Embryonic facial prominence (tissue), 1 donor: ENCODE data around the gene CEP162.
"Not testable (repeated sequence)": the region's sequence is repeated elsewhere in the genome, so short reads cannot be mapped to it uniquely, and the experiment has no call there.

Experiments
- DNase-seq: peaks from one replicate; pipeline ENCODE4 v3.0.0-alpha.2; 2016; ENCODE audit errors: extremely low spot score

Gene CEP162

DNA sequence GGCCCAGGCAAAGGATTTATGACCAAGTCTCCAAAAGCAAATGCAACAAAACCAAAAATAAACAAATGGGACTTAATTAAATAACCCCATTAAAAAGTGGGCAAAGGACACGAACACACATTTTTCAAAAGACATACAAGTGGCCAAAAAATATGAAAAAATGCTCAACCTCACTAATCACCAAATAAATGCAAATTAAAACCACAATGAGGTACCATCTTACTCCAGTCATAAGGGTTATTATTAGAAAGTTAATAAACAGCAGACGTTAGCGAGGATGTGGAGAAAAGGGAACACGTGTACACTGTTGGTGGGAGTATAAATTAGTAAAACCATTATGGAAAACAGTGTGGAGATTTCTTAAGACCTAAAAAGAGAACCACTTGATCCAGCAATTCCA is 71.1 kb downstream of the CEP162 start:
- DNase-seq = no peak

DNA sequence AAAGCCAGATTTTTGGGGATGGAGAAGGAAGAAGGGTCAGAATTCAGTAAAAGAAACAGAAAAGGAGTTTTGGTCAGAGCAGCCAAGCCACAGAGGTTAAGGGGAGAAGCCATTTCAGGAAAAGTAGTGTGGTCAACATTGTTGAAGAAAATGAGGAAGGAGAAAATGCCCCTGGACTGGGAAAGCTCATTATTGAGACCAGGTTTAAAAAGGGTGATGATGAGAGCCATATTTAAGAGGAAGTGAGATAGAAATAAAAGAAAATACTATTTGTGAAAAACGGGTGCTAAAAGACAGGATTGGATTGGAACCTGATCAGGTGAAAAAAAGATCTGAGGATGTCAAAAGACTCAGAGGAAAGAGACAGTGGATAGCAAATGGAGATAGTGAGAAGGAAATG is 75.8 kb downstream of the CEP162 start:
- no peak for DNase-seq

DNA sequence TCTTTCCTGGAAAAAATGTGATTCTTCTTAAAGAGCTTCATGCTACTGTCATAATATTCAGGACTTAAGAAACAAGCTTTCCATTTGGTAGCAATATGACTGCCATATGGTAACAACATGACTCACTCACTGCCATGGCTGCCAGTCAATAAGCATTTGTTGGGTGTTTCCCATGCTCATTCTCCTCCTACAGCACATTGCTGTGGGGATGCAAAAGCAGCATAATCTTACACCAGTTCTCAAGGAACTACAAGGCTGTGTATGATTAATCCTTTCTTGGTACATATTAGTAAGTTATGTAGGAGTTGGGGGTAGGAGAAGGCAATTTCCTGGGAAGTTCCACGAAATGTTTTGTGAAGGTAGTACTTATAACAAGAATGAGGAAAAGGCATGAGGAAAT is 76.7 kb downstream of the CEP162 start:
- DNase-seq = no peak

DNA sequence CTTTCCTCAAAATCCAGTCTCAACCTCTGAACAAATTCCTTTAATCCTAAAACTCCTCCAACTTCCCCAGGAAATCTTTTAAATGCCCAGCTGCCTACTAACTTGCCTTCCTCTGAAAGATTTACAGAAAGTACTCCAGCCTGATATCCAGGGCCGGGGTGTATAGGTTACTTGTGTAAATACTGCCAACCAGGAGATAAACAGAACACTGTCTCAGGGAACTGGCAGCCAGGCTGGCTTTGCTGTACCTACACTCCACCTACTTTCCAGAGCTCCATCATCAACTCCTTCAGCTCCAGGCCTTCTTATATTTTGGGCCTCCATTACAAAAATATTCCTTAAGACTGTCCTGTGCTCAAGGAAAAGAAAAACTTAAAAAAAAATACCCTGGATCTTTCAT is 85.9 kb downstream of the CEP162 start:
- no peak for DNase-seq

DNA sequence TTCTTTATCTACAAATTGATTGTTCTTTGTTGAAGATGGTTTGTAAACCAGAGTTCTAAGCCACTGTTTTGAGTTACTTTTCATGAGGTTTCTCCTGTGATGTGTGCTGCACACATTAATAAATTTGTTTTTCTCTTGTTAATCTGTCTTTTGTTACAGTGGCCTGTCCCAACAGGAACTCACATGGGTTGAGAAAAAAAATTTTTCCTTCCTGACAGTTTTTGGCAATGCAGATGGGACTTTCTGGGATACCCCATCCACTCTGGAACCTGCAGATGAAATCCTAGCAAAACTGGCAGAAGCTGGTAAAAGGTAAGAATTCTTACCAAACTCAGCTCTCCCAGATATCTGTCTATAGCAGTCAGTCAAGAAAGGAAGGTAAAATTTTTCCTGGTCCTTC is 88.1 kb downstream of the CEP162 start:
- no peak for DNase-seq

DNA sequence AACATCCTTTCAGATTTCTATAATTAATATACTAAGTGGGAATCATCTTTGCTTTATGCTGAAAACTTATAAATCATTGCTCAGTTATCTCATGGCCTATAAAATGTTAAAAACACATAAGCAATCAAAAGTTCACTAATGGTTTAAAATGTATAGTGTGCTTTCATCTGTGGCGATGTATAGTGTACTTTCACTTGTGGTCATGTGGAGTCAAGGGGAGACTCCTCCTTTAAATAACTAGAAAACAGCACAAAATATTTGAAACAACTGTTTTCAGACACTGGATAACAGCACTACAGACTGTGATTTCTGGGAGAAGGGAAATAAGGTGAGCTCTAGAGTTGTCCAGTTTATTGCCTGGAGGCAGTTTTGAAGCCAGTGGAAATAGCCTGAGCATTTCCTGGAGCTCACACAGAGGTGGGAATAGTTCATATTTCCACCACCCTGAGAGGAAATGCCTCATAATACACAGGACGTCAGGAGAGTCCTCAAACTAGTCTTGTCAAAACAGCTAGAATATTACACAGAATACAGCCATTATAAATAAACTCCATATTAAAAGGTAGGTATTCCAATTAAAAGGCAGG is 89.4 kb downstream of the CEP162 start:
- no peak for DNase-seq

DNA sequence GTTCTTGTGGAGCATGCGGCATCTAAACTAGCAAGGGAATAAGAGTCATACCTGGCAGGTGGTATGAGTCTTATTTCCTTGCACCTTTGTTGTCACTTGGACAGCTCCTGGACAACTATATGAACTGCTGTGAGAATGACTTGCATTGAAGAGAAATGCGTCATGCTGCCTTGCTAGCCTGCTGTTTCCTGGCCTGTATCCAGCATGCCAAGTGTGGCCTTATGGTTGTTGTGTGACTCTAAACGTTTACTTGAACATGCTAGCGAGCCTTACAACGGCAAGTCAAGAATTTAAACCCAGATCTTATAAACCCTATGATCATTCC is 90.4 kb downstream of the CEP162 start:
- DNase-seq = no peak

DNA sequence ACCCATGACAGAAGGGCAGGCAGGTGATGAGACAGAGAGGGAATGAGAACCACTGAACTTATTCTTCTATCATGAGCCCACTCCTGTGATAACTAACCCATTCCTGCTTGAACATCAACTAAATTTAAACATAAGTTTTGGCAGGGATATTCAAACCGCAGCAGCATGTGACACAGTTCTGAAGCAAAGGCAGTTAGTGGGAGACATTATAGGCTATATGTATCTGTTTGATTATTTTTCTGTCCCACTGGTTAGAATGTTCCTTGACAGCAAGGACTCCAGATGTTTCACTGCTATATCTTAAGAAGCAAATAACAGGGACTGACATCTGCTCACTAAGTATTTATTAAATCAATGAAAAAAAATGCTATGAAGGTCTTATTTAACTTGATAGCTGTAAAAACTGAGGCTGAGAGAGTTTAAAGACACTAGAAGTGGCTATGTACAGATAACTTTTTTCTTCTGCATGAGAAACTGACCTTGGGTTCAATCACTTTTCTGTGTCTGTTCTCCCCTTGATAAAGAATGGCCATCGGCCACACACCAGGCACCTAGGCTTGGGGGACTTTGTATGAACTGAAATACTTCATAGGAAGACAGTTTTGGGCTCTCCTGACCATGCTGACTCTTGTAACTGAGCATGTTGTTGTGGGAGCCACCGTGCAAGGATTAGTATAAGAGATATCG is 90.9 kb downstream of the CEP162 start:
- DNase-seq = no peak

DNA sequence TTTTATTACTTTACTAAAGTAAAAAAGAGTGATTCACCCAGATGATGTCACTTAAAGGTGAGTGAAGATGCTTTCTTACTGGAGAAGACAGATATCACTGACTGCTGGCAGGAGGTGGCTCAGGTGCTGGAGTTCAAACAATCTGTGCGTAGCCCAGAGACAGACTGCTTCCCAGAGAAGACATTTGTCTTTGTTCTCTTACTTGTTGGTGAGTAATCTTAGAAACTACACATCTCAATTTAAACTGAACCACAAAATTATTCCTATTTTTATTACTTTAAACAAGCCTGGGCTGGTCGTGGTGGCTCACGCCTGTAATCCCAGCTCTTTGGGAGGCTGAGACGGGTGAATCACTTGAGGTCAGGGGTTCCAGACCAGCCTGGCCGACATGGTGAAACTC is 92.2 kb downstream of the CEP162 start:
- DNase-seq = no peak

DNA sequence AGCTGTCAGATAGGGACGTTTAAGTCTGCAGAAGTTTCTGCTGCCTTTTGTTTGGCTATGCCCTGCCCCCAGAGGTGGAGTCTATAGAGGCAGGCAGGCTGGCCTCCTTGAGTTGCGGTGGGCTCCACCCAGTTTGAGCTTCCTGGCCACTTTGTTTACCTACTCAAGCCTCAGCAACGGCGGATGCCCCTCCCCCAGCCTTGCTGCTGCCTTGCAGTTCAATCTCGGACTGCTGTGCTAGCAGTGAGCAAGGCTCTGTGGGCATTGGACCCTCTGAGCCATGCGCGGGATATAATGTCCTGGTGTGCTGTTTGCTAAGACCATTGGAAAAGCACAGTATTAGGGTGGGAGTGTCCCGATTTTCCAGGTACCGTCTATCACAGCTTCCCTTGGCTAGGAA is 94.1 kb downstream of the CEP162 start:
- not testable (repeated sequence) for DNase-seq

DNA sequence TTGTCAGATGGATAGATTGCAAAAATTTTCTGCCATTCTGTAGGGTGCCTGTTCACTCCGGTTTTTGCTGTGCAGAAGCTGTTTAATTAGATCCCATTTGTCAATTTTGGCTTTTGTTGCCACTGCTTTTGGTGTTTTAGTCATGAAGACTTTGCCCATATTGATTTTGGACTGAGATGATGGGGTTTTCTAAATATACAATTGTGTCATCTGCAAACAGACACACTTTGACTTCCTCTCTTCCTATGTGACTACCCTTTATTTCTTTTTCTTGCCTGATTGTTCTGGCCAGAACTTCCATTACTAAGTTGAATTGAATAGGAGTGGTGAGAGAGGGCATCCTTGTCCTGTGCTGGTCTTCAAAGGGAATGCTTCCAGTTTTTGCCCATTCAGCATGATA is 97.9 kb downstream of the CEP162 start:
- not testable (repeated sequence) for DNase-seq

DNA sequence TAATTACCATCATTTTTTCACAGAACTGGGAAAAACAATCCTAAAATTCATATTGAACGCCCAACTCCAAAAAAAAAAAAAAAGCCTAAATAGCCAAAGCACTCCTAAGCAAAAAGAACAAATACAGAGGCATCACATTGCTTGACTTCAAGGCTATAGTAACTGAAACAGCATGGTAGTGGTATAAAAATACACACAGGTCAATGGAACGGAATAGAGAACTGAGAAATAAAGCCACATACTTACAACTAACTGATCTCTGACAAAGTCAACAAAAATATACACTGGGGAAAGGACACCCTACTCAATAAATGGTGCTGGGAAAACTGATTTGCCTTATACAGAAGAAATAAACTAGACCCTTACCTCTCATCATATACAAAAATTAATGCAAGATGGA is 104.3 kb downstream of the CEP162 start:
- no peak for DNase-seq

DNA sequence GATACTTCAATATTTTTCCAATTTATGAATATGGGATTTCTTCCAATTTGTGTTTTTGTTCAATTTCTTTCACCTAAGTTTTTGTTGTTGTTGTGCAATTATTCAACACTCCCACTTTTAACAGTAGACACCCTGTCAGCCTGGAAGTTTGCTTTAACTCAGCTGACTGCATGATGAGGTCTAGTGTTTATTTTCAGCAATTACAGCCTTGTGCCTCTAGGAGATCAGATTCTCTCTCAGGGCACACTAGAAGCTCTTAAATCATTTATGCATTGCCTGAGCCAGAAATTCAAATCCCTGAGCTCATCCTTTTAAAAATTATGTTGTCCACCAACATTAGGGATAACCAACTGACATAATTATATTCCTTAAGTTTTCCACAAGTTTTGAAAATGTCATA is 108.2 kb downstream of the CEP162 start:
- no peak for DNase-seq

DNA sequence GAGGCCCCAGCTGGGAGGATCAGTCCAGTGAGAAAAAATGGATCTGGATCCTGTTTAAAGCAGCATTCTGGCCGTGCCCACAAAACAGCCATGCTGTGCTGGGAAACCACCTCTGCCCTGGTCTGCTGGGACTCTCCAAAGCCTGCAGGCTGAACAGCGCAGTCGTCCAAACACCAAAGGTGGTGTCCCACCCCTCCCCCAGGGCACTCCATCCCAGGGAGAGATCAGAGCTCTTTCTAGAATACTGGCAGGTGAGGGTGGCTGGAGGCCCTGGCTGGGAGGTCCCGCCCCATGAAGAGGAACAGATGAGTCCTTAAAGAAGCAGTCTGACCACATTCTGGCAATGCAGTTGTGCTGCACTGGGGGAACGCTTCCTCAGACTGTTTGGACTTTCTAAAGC is 109.3 kb downstream of the CEP162 start:
- DNase-seq = no peak

DNA sequence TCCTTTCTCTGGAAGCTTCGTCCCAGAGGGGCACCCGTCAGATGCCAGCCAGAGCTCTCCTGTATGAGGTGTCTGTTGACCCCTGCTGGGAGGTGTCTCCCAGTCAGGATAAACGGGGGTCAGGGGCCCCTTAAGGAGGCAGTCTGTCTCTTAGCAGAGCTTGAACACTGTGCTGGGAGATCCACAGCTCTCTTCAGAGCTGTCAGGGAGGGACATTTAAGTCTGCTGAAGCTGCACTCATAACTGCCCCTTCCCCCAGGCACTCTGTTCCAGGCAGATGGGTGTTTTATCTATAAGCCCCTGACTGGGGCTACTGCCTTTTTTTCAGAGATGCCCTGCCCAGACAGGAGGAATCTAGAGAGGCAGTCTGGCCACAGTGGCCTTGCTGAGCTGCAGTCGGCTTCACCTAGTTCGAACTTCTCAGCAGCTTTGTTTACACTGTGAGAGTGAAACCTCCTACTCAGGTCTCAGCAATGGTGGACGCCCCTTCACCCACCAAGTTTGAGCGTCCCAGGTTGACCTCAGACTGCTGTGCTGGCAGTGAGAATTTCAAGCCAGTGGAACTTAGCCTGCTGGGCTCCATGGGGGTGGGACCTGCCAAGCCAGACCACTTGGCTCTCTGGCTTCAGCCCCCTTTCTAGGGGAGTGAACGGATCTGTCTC is 112.4 kb downstream of the CEP162 start:
- not testable (repeated sequence) for DNase-seq

DNA sequence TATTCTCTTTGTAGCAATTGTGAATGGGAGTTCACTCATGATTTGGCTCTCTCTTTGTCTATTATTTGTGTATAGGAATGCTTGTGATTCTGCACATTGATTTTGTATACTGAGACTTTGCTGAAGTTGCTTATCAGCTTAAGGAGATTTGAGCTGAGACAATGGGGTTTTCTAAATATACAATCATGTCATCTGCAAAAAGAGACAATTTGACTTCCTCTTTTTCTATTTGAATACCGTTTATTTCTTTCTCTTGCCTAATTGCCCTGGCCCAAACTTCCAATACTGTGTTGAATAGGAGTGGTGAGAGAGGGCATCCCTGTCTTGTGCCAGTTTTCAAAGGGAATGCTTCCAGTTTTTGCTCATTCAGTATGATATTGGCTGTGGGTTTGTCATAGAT is 116.1 kb downstream of the CEP162 start:
- not testable (repeated sequence) for DNase-seq

DNA sequence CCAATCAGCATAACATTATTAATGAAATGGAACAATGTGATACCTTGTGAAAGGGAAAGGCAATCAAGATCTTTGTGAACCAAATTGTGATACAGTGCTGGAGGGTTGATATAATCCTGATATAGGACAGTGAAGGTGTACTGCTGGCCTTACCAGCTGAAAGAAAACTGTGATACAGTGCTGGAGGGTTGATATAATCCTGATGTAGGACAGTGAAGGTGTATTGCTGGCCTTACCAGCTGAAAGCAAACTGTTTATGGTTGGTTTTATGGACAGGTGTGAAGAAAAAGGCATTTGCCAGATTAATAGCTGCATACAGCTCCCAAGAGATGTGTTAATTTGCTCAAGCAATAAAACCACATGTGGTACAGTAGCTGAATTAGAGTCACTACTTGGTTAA is 119.9 kb downstream of the CEP162 start:
- DNase-seq = no peak

DNA sequence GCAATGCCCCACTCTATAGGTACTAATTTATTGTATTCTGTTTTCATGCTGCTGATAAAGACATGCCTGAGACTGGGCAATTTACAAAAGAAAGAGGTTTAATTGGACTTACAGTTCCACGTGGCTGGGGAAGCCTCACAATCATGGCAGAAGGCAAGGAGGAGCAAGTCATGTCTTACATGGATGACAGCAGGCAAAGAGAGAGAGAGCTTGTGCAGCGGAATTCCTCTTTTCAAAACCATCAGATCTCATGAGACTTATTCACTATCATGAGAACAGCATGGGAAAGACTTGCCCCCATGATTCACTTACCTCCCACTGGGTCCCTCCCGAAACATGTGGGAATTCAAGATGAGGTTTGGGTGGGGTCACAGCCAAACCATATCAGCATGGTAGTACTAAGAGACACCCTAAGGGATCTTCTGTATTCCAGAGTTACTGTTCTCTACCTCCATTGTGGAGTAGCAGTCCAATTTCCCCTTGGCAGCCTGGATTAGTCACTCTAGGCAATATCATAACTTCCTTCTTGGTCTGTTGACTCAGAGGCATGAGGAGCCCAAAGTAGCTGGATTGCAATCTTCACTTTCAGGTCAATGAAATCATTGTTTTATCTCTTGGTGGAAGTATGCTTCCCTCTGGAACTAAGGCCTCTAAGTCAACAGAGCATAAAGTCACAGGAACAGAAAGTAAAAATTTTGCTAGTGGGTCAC is 122.1 kb downstream of the CEP162 start:
- DNase-seq = not testable (repeated sequence)

DNA sequence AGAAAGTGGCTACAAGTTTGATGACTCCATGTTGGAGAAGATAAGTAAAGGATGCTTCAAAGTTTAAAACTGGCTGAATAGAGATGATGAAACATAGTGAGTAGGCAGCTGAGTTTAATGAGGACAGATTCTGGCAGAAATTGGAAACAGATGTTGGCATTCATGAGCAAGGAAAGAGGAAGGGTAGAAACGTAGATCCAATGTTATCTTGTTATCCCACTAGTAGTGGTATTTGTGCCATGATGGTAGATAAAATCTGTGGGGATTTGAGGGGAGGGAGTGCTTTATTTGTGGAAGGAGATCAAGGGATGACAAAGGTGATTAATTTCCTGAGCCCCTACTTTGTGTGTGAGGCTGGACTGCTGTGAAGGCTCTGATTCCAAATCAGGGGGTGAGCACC is 124.4 kb downstream of the CEP162 start:
- no peak for DNase-seq

DNA sequence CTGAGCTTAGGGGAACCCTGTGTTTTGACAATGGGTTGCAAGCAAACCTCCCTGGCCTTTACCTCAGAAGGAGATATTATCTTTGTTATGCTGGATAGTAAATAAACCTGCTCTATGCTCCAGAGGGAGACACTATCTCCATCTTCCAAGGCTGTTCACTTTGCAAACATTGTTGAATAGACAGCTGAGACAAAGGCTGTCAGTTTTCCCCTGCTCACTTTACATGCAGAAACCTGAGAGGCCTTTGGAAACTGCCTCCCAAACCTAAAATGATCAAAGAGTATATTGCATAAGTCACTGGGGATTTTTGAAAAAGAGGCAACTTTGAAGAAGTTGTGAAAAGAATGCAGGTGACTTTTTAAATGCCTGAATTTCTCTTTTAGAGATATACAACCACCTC is 132.3 kb downstream of the CEP162 start:
- no peak for DNase-seq

DNA sequence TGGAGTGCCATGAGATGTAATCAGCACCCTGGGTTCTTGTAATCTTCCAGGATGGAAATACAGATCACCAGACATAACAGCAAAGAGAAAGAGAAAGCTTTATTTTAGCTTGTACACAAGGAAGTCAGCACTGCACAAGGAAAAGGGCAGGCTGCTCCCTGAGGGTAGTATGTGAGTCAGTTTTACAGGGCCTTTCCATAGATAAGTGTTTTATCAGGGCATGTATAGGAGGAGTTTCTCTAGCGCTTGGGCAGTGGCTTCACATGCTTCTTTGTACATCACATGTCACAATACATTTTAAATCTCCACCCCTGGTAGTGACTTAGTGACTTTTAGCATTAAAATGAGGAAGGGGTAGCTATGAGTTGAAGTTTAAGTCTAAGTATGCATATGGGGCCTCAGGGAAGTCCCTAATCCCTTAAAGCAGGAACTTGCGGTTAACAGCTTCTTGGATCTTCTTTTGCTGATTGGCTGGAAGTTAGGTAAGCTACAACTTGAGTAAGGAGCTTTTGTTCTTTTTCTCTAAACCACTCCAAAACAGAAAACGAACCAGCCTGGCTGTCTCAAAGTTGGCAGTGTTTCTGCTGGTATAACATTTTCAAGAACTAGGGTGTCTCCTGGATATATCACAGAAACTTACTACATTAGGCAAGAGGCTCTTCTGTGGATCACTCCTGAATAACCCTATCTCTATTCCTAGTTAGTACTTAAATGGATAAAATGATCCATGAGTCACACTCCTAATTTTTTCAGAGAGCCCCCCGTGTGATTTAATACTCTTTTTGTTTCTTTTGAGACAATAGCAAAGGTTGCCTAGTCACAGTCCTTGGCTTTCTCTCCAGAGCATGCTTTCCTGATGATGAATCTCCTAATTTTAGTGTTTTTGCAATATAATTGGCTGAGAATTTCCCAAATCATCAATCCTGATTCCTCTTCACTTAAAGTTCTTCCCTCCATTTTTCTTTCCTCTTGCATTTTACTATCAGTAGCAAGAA is 133.7 kb downstream of the CEP162 start:
- DNase-seq = no peak

DNA sequence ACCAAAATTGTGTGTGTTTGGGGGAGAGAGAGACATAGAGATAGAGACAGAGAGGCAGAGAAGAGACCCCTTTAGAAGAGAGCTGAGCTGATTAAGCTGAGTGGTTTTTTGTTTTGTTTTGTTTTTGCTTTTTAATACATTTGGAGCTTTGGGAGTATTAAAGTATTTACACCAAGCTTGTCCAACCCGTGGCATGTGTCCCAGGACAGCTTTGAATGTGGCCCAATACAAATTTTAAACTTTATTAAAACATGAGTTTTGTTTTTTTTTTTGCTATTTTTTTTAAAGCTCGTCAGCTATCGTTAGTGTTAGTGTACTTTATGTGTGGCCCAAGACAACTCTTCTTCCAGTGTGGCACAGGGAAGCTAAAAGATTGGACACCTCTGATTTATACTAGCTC is 137.9 kb downstream of the CEP162 start:
- no peak for DNase-seq
